GM19193 (cell line): Measurements from ENCODE around the gene TERT.

Experiments
- POLR2A ChIP-seq: IDR thresholded peaks from 4 replicates; pipeline ENCODE4 v1.6.1; 2011; ENCODE audit not compliant: insufficient read depth, insufficient read length; ENCODE audit errors: extremely low read depth

Gene TERT

DNA sequence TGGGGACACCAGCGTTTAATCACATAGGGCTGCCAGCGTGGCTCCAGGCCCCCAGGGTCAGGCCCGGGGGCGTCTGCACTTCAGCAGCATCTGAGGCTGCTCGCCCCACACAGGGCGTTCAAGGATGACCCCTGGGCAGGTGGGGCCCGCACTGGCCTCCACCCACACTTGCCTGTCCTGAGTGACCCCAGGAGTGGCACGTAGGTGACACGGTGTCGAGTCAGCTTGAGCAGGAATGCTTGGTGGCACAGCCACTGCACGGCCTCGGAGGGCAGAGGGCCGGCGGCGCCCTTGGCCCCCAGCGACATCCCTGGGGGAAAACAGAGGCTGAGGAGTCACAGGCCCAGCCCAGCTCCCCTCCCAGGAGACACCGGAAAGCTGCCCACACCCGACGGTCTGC, 40.7 kb downstream of the TERT start:
- TF ChIP-seq POLR2A: no peak

DNA sequence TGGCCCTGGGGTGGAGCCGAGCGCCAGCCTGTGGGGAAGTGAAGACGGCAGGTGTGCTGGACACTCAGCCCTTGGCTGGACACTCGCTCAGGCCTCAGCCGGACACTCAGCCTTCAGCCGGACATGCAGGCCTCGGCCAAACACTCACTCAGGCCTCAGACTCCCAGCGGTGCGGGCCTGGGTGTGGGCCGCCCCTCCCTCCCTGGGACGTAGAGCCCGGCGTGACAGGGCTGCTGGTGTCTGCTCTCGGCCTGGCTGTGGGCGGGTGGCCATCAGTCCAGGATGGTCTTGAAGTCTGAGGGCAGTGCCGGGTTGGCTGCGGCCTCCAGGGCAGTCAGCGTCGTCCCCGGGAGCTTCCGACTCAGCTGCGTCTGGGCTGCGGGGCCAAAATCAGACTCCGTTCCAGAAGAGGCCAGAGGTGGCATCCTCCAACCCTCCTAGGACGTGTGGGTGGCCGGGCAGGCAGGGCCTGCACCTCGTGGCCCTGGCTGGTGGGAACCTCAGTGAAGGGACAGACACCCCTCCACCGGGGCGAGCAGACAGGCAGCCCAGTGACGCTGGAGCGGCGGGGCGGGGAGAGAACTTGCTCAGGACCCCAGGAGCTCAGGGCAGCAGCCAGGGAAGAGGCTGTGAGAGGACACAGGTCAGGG, 41.3 kb downstream of the TERT start:
- no peak for TF ChIP-seq POLR2A

DNA sequence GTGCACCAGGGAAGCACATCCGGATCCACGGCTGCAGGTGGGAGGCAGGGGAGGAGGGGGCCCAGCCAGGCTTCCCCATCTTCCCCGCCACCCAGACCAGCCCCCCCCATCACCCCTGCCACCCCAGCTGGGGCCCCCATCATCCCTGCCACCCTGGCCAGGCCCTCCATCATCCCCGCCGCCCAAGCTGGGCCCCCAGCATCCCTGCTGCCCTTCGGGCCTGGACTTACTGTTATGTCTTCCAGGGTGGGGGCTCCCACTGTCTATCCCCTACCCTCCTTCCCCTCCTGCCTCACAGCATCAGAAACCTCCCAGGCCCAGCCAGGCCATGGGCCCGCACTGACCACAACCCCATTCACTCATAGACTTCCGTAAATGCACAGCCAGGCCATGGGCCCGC, 42.2 kb downstream of the TERT start:
- no peak for TF ChIP-seq POLR2A

DNA sequence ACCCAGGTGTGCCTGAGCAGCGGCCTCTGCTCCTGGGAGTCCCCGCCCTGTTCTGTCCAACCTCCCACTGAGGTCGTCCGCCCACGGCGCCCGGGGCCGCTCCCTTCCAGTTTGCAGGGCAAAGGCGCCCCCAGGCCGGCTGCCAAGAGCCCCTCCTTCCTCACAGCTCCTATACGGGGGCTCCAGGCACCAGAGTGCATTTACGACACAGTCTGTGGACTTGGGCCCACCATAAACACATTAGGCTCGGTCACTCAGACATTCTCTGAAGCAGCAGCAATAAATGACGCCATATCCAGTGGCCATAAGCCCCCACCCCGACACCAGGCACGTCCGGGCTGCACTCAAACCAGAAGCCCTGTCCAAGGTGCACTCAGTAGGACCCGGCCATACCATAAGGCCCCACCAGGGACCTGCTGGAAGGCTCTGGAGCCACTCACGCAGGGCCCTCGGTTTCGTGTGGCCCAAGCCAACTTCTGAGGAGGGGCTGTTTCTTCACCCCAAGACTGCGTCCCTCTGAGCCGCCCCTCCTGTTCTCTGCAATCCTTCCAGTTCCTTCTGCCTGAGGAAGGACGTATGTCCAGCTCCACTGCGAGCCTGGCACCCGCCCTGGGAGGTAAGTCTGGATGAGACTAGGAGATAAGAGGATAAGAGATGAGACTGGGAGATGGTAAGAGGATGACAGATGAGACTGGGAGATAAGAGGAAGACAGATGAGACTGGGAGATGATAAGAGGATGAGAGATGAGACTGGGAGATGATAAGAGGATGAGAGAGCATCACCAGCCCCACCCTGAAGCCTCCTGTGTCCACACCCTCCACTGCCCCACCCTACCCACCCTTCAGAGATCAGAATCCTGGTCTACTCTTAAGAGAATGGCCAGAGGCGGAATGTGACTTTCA, 42.9 kb downstream of the TERT start:
- TF ChIP-seq POLR2A: no peak

DNA sequence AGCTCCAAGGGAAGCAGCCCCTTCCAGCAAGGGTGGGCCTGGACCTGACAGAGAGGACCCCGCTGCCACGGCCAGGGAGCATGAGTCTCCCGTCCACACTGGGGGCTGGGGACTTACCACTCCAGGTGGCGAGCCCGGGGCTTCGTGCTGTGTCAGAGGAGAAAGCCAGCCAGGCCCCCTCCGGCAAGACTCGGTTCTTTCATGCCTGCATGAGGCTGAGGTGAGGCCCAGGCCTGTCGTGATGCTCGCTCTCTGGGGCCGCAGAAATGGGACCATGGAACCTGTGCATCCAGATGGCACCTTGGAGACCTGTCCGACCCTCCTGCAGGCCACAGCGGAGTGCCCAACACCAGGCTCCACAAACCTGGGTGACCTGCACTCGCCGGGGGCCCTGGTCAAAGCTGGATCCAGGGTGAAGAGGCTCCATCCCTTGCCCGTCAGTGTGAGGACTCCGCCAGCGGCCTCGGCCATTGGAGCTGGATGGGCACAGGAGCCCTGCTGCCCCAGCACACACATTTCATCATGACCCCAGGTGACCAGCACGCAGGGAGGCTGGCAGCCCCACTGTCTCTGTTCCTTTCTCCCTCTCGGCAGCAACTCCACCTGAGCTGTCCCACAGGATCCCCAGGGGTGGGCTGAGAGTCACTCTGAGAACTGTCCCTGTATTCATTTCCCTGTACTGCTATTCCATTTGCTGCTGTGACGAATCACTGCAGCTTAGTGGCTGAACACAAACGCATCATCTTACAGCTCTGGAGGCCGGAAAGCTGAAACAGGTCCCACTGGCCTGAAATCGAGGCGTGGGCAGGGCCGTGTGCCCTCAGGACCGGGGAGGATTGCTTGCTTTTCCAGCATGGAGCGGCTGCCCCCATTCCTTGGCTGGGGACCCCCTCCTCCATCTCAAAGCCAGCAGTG, 45.2 kb downstream of the TERT start:
- no peak for TF ChIP-seq POLR2A

DNA sequence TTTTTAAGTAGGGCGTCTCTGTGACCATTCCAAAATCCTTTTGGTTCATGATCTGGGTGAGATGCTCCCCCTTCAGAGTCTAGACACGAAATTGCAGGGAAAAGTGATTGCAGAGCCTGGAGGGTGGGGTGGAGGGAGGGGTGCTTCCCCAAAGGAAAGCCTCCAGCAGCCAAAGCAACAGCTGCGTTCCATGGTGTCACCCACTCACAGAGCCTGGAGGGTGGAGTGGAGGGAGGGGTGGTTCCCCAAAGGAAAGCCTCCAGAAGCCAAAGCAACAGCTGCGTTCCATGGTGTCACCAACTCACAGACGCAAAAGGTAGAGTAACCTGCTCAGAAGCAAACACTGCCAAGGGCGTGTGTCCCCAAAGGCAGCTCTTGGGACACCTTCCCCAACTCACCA, 47.1 kb downstream of the TERT start:
- TF ChIP-seq POLR2A: no peak

DNA sequence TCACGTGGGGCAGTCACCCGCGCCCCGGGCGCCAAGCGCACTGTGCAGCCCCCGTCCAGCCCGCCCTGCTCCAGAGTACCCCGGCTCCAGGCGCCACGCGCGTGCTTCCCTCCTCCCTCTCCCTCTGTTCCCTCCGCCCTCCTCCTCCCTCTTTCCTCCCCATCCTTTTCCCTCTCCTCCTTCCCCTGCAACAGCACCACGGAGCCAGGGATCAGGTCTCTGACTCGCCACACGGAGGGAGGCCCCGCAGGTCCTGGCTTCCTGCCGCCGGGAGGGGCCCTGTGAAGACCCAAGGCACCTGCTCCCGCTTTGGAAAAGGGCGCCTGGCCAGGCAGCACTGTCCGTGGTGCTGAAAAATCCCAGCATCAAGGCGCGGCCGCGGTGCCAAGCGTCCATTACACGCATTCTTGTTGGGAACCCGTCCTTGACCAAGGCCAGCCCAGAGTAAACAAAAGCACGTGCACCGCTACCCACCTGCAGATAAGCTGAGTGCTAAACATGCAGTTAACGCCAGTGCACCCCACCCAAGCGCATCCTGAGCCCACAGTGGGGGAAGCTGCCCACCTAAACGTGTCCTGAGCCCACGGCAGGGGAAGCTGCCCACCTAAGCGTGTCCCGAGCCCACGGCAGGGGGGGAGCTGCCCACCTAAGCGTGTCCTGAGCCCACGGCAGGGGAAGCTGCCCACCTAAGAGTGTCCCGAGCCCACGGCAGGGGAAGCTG, 48.0 kb downstream of the TERT start:
- TF ChIP-seq POLR2A: no peak

DNA sequence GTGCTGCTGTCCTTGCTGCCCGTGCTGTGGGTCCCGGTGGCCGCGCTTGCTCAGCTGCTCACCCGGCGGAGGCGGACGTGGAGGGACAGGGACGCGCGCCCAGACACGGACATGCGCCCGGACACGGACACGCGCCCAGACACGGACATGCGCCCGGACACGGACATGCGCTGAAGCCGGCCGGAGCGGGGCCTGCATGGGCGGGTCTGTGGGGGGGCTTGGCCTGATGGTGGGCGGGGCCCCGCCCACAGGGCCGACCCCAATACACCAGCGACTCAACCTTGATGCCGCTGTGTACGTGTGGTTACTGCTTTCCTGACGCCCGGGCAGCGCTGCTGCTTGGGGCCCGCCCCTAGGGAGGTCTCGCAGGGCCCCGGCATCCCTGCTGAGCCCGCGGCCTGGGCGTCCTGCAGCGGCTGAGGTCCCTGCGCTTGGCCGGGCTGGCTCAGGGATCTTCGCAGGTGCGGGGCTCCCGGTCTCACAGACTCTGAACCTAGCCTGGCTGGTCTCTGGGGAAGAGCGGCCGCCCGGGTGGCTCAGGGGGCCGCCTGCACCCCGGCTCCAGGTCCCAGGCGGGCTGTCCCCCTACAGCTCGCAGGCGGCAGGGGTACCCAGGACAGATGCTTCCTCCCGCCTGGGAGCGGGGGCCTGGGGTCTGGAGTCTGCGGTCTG, 48.8 kb downstream of the TERT start:
- TF ChIP-seq POLR2A: no peak

DNA sequence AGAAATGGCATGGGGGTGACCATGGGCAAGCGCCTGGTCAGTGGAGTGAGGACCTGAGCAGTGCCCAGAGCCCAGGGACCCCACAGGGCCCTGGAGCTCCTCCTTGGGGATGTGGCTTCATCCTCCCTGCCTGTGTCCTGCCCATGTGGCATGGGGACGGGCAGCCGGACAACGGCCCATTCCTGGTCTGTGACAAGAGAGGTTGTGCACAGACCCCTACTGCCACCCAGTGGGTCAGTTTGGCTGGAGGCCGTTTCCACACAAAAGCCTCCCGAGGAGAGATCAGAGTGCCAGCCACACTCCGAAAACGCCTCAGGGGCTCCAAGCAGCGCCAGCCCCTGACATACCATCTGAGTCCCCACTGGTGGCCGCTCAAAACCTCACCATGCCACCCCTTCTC, 49.9 kb downstream of the TERT start:
- TF ChIP-seq POLR2A: no peak

DNA sequence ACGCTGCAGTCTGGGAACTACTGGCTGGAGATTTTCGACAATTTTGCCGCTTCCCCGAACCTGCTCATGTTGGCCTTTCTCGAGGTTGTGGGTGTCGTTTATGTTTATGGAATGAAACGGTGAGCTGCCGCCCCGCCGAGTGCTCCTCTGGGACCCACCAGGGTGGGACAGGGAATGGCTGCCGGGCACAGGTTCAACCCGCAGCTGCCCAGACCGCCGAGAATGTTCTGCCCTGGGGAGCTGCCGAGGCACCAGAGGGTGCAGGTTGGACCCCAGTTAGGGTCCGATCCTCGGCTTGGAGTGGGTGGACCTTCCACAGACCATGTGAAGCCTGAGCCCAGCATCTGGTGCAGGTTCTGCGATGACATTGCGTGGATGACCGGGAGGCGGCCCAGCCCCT, 50.6 kb downstream of the TERT start:
- no peak for TF ChIP-seq POLR2A

DNA sequence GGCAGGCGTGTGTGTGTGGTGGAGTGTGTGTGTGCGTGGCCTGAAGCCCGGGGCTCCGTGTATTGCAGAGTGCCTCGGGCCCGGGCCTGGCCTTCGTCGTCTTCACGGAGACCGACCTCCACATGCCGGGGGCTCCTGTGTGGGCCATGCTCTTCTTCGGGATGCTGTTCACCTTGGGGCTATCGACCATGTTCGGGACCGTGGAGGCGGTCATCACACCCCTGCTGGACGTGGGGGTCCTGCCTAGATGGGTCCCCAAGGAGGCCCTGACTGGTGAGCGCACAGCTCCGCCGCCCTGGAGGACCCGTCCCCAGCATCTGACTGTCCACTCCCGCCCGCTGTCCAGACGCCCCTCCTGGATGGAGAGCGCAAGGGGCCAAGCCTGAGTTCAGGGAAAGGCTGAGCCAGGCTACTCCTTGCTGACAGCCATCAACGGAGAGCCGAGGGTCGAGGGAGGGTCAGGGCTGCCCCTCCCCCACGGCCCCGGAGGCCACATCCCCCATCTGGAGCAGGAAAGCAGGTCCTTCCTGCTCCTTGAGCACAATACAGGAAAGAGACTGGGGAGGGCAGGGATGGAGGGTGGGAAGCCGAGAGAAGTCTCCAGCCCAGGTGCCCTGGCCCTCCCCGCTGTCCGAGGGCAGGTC, 51.3 kb downstream of the TERT start:
- no peak for TF ChIP-seq POLR2A

DNA sequence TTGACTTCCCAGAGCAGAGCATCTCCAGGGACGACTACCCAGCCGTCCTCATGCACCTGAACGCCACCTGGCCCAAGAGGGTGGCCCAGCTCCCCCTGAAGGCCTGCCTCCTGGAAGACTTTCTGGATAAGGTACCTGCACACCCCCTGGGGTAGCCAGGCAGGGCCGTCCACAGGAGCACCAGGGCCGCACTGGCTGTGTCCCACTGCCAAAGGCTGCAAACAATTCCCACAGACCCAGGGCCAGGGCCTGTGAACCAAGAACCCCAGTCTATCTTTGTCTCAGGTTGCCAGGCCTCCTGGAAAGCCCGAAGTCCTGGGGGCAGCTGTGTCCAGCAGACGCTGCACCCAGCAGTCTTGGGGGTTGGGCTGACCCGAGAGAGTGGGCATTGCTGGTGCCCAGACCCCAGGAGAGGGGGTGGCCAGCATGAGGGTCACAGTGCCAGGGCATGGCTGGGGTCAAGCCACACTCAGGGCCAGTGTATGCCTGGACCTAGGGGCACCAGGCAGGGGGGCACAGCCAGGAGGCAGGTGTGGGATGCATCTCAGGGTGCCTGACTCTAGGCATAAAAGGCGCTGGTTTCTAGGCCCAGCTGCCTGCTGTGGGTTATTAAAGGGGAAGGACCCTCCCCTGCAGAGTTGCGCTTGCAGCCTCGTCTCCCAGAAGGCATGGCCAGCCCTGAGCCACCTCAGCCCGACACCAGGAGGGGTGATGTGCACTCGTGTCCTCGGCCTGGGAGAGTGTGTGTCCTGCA, 52.0 kb downstream of the TERT start:
- no peak for TF ChIP-seq POLR2A

DNA sequence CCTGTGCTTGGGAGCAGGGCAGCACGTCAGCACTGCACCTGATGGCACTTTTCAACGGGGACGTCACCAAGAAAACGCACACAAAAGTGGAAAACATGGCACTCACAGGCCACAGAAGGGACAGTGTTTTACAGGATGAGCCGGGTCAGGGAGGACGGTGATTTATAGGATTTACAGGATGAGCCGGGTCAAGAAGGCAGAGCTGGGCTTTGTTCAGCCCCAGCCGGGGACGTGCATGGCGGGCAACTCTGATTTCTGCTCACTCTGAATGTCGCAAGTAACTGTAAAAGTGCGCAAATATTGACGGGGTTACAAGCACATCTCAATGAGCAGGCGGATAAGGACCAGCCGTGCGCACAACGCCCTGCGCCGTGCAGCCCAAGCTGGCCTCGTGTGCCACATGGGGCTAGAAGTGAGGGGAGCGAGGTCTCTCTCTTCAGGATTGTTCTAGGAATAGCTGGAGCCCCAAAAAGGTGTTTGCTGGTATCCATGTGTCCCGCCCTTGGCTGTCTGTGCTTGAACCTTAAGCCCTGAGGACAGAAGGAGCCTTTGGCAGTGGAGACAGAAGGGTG, 53.3 kb downstream of the TERT start:
- TF ChIP-seq POLR2A: no peak
